ENCODE measurements around the gene CSNK1G3.

CSNK1G3 gene

DNA sequence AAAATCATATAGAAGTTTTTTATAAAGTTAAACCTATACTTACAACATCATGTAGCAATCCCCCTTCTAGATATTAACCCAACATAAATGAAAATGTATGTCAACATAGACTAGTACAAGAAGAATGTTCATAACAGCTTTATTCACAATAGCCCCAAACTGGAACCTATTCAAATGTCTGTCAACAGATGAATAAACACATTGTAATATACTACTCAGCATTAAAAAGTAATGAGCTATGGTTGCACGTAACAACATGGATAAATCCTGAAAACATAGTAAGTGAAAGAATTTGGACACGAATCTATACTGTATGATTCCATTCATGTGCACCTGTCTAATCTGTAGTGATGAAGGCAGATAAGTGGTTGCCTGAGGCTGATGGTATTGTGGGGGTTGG lies 73.9 kb downstream of the CSNK1G3 start:
- no peak overlapping the region for H3K27ac ChIP-seq (ENCODE audit: low read depth, low read length)
- H3K9ac ChIP-seq (ENCODE audit: low read length in 5 of 5), result no peak overlapping the region
- no peaks in the 10 kb centered on the region for H3K27me3 ChIP-seq (ENCODE audit: control insufficient read depth in 5 of 5, insufficient read depth in 4 of 5, low read length in 5 of 5)
- peaks cover 0 to 3% (median 0%) of the 10 kb centered on the region in 5 donors for H3K36me3 ChIP-seq (ENCODE audit: control insufficient read depth in 5 of 5, insufficient read depth in 5 of 5, low read length in 5 of 5)
- no peaks in the 10 kb centered on the region for H3K9me3 ChIP-seq (ENCODE audit: control insufficient read depth in 5 of 5, low read length in 5 of 5)
- H3K4me1 ChIP-seq (ENCODE audit: control insufficient read depth in 5 of 5, insufficient read depth in 5 of 5, low read length in 5 of 5), result peaks cover 0 to 5% (median 0%) of the 10 kb centered on the region in 5 donors
- no peak overlapping the region for H3K4me3 ChIP-seq (ENCODE audit: low read depth in 1 of 5, low read length in 5 of 5)

DNA sequence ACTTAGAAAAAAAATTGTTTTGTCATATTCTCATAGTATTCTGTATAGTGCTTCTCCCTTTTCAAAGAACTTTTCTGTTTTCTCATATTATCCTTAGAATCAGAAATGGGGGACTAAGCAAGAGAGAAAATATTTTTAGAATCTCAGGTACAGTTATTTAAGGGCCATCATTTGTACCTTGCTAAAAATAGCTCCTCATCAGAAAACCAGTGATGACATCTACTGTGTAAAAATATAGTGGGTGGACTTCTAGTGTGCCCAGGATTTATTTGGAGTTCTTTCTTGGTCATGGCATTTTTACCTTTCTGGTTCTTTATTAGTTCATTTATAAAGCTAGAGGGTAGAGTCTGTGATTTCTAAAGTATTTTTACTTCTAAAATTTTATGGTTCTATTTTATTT lies 82.5 kb downstream of the CSNK1G3 start:
- H3K9ac ChIP-seq (ENCODE audit: low read length in 5 of 5), result no peak overlapping the region
- H3K36me3 ChIP-seq (ENCODE audit: control insufficient read depth in 5 of 5, insufficient read depth in 5 of 5, low read length in 5 of 5), result peaks cover 8 to 39% (median 23%) of the 10 kb centered on the region in 5 donors
- H3K9me3 ChIP-seq (ENCODE audit: control insufficient read depth in 5 of 5, low read length in 5 of 5), result no peaks in the 10 kb centered on the region
- H3K4me3 ChIP-seq (ENCODE audit: low read depth in 1 of 5, low read length in 5 of 5), result no peak overlapping the region
- H3K27me3 ChIP-seq (ENCODE audit: control insufficient read depth in 5 of 5, insufficient read depth in 4 of 5, low read length in 5 of 5), result no peaks in the 10 kb centered on the region
- H3K27ac ChIP-seq (ENCODE audit: low read depth, low read length), result no peak overlapping the region
- no peaks in the 10 kb centered on the region for H3K4me1 ChIP-seq (ENCODE audit: control insufficient read depth in 5 of 5, insufficient read depth in 5 of 5, low read length in 5 of 5)

DNA sequence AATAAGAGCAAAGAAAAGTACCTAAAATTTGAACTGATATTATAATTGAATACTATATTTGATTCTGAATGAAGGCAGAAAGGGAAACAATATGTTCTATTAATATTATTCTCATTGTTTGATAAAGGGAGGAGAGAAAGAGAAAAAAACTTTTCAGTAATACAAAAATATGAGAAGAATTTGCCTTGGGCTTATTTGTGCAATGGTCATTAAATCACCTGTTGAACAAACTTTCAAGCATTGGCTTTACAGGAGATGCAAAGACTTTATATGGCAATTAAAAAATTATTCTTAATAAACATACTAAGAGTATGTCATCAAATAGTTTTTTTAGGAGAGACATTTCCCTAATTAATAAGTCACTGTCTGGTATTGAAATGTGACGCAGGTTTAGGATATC lies 85.0 kb downstream of the CSNK1G3 start:
- Histone ChIP-seq H3K9ac (ENCODE audit: low read length in 5 of 5) (no peak overlapping the region), H3K36me3 (ENCODE audit: control insufficient read depth in 5 of 5, insufficient read depth in 5 of 5, low read length in 5 of 5) (peaks cover 8 to 30% (median 18%) of the 10 kb centered on the region in 5 donors), H3K27me3 (ENCODE audit: control insufficient read depth in 5 of 5, insufficient read depth in 4 of 5, low read length in 5 of 5) (no peaks in the 10 kb centered on the region), H3K27ac (ENCODE audit: low read depth, low read length) (no peak overlapping the region), H3K9me3 (ENCODE audit: control insufficient read depth in 5 of 5, low read length in 5 of 5) (no peaks in the 10 kb centered on the region), H3K4me1 (ENCODE audit: control insufficient read depth in 5 of 5, insufficient read depth in 5 of 5, low read length in 5 of 5) (no peaks in the 10 kb centered on the region), H3K4me3 (ENCODE audit: low read depth in 1 of 5, low read length in 5 of 5) (no peak overlapping the region)

DNA sequence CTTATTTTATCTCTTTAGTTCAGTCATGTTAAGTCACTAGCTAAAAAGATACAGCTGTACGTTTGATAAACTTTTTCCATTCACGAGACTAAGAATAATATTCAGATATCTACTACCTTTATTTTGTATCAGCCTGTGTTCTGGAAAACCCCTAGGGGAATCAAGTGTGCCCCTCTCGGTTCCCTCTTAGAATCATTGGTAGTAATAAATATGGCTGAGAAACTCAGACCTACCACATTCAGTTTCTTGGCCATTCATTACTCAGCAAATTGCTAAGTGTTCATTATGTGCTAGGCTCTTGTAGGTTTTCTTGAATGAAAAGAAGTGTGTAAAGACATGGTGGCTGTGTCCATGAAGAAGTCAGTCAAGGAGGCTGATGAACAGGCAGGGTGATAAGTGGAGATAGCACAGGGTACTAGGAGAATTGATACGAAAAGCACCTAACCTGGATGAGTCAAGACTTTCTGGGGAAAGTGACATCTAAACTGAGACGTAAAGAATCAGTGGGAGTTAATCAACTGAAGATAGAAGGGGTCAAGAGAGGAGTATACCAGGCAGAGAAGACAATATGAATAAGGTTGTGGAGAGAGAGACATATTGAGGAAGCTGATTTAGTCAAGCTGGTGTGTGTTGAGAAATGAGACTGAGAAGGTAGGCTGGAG lies 86.2 kb downstream of the CSNK1G3 start:
- Histone ChIP-seq H3K4me1 (ENCODE audit: control insufficient read depth in 5 of 5, insufficient read depth in 5 of 5, low read length in 5 of 5) (no peaks in the 10 kb centered on the region), H3K4me3 (ENCODE audit: low read depth in 1 of 5, low read length in 5 of 5) (no peak overlapping the region), H3K36me3 (ENCODE audit: control insufficient read depth in 5 of 5, insufficient read depth in 5 of 5, low read length in 5 of 5) (peaks cover 5 to 32% (median 16%) of the 10 kb centered on the region in 5 donors), H3K9me3 (ENCODE audit: control insufficient read depth in 5 of 5, low read length in 5 of 5) (no peaks in the 10 kb centered on the region), H3K9ac (ENCODE audit: low read length in 5 of 5) (no peak overlapping the region), H3K27me3 (ENCODE audit: control insufficient read depth in 5 of 5, insufficient read depth in 4 of 5, low read length in 5 of 5) (no peaks in the 10 kb centered on the region), H3K27ac (ENCODE audit: low read depth, low read length) (no peak overlapping the region)

DNA sequence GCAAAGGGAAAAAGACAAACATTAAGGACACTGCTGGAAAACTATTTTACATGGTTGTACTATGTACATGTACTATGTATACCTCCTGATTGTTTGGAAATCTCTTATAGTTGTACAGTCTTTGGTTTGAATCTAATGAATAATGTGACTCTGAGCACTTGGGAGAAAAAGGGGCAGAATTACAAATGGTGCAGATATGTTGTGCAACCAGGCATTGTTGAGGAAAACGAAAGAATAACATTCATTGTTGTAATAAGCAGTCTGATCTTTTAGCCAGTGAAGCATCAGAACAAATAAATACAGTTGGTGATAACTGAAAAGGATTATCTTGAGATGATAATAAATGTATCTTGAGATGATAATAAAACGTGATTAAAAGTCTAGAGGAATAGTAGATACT lies 87.2 kb downstream of the CSNK1G3 start:
- H3K27ac ChIP-seq (ENCODE audit: low read depth, low read length), result no peak overlapping the region
- H3K27me3 ChIP-seq (ENCODE audit: control insufficient read depth in 5 of 5, insufficient read depth in 4 of 5, low read length in 5 of 5), result no peaks in the 10 kb centered on the region
- H3K9ac ChIP-seq (ENCODE audit: low read length in 5 of 5), result no peak overlapping the region
- H3K4me1 ChIP-seq (ENCODE audit: control insufficient read depth in 5 of 5, insufficient read depth in 5 of 5, low read length in 5 of 5), result no peaks in the 10 kb centered on the region
- no peaks in the 10 kb centered on the region for H3K9me3 ChIP-seq (ENCODE audit: control insufficient read depth in 5 of 5, low read length in 5 of 5)
- peaks cover 3 to 27% (median 12%) of the 10 kb centered on the region in 5 donors for H3K36me3 ChIP-seq (ENCODE audit: control insufficient read depth in 5 of 5, insufficient read depth in 5 of 5, low read length in 5 of 5)
- no peak overlapping the region for H3K4me3 ChIP-seq (ENCODE audit: low read depth in 1 of 5, low read length in 5 of 5)

DNA sequence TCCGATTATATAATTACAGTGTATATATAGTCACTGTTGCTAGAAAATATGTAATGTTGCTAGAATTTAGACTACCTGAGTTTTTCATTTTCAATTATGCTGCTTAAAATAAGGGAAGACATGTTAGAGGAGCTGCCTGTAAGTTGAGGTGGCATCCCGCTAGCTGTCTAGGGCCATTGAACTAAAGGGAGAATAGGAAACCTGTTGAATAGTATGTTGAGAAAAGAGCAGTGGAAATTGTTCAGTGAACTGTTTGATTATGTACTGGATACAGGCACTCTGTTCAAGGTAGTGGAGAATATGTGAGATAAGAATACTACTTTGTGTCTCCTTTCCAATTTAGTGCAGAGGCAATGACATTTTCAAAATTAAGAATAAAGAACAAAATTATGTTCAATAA lies 89.6 kb downstream of the CSNK1G3 start:
- Histone ChIP-seq H3K9me3 (ENCODE audit: control insufficient read depth in 5 of 5, low read length in 5 of 5) (no peaks in the 10 kb centered on the region), H3K4me3 (ENCODE audit: low read depth in 1 of 5, low read length in 5 of 5) (no peak overlapping the region), H3K9ac (ENCODE audit: low read length in 5 of 5) (no peak overlapping the region), H3K27me3 (ENCODE audit: control insufficient read depth in 5 of 5, insufficient read depth in 4 of 5, low read length in 5 of 5) (no peaks in the 10 kb centered on the region), H3K4me1 (ENCODE audit: control insufficient read depth in 5 of 5, insufficient read depth in 5 of 5, low read length in 5 of 5) (no peaks in the 10 kb centered on the region), H3K36me3 (ENCODE audit: control insufficient read depth in 5 of 5, insufficient read depth in 5 of 5, low read length in 5 of 5) (peaks cover 0 to 27% (median 6%) of the 10 kb centered on the region in 5 donors), H3K27ac (ENCODE audit: low read depth, low read length) (no peak overlapping the region)

DNA sequence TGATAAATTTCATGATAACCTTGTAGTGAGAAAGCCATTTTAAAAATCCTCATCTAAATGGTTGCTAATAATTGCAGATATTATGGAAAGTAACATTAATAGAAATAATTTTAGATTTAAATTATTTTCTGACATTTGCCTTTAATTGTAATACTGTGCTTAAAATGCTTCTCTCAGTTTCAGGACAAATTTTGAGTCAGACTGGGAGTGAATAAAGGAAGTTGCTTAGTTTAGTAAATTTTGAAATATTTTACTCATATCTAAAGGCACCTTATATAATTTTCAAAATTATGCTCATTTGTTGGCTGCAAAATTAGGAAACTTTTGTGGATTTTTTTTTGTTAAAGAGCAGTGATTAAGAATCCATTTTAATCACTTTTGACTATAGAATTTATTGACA lies 93.8 kb downstream of the CSNK1G3 start:
- Histone ChIP-seq H3K9me3 (ENCODE audit: control insufficient read depth in 5 of 5, low read length in 5 of 5) (no peaks in the 10 kb centered on the region), H3K4me3 (ENCODE audit: low read depth in 1 of 5, low read length in 5 of 5) (no peak overlapping the region), H3K27ac (ENCODE audit: low read depth, low read length) (no peak overlapping the region), H3K9ac (ENCODE audit: low read length in 5 of 5) (no peak overlapping the region), H3K4me1 (ENCODE audit: control insufficient read depth in 5 of 5, insufficient read depth in 5 of 5, low read length in 5 of 5) (peaks cover 0 to 5% (median 0%) of the 10 kb centered on the region in 5 donors), H3K27me3 (ENCODE audit: control insufficient read depth in 5 of 5, insufficient read depth in 4 of 5, low read length in 5 of 5) (no peaks in the 10 kb centered on the region), H3K36me3 (ENCODE audit: control insufficient read depth in 5 of 5, insufficient read depth in 5 of 5, low read length in 5 of 5) (peaks cover 0 to 19% (median 5%) of the 10 kb centered on the region in 5 donors)

DNA sequence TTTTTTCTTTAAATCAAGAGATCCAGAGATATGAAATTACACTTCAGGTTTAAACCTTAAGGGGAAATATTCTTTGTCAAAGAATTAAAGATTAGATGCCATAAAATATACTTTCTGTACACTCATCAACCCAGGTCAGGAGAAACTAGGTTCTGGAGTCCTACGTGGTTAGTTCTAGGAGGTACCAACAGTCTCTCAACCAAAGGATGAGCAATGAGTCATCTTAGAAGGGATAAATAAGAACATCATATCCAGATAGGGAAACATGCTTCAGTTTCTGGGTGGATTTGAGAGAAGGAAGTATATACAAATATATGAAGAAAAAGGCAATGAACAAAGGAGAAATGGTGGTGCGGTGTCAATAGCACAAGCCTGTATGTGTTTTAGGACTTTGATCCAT lies 98.2 kb downstream of the CSNK1G3 start:
- peaks cover 9 to 25% (median 11%) of the 10 kb centered on the region in 5 donors for H3K36me3 ChIP-seq (ENCODE audit: control insufficient read depth in 5 of 5, insufficient read depth in 5 of 5, low read length in 5 of 5)
- H3K27ac ChIP-seq (ENCODE audit: low read depth, low read length), result no peak overlapping the region
- H3K4me1 ChIP-seq (ENCODE audit: control insufficient read depth in 5 of 5, insufficient read depth in 5 of 5, low read length in 5 of 5), result peaks cover 0 to 5% (median 0%) of the 10 kb centered on the region in 5 donors
- H3K27me3 ChIP-seq (ENCODE audit: control insufficient read depth in 5 of 5, insufficient read depth in 4 of 5, low read length in 5 of 5), result no peaks in the 10 kb centered on the region
- no peaks in the 10 kb centered on the region for H3K9me3 ChIP-seq (ENCODE audit: control insufficient read depth in 5 of 5, low read length in 5 of 5)
- H3K4me3 ChIP-seq (ENCODE audit: low read depth in 1 of 5, low read length in 5 of 5), result no peak overlapping the region
- no peak overlapping the region for H3K9ac ChIP-seq (ENCODE audit: low read length in 5 of 5)

DNA sequence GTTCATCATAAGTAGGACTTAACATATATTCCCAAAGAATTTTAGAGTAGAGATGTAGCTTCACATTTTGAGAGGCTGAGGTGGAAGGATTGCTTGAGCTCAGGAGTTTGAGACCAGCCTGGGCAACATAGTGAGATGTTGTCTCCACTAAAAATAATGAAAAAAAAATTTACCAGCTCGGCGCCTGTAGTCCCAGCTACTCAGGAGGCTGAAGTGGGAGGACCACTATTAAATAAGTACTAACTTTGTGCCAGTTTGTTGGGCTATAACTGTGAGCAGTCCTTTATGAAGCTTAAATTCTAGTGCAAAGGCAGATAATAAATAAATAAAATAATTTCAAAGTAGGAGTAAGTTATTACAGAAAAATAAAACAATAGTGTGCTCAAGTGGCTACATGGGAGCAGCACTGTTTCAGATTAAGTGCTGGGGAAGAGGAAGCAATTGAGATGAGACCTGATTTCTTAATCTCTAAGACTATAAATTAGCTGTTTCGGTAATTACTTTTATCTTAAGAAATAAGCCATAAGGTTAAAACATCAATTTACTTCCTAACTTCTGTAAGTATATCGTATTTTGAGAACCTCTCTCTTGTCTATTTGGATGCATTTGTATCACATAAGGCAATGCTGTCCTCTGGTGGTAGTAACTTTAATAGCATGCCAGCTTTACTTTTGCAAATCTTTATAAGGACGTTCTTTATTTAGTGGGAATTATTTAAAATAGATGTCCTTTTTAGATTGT lies 98.9 kb downstream of the CSNK1G3 start:
- Histone ChIP-seq H3K4me1 (ENCODE audit: control insufficient read depth in 5 of 5, insufficient read depth in 5 of 5, low read length in 5 of 5) (peaks cover 0 to 5% (median 0%) of the 10 kb centered on the region in 5 donors), H3K36me3 (ENCODE audit: control insufficient read depth in 5 of 5, insufficient read depth in 5 of 5, low read length in 5 of 5) (peaks cover 13 to 23% (median 14%) of the 10 kb centered on the region in 5 donors), H3K27ac (ENCODE audit: low read depth, low read length) (no peak overlapping the region), H3K4me3 (ENCODE audit: low read depth in 1 of 5, low read length in 5 of 5) (no peak overlapping the region), H3K9me3 (ENCODE audit: control insufficient read depth in 5 of 5, low read length in 5 of 5) (no peaks in the 10 kb centered on the region), H3K9ac (ENCODE audit: low read length in 5 of 5) (no peak overlapping the region), H3K27me3 (ENCODE audit: control insufficient read depth in 5 of 5, insufficient read depth in 4 of 5, low read length in 5 of 5) (no peaks in the 10 kb centered on the region)

DNA sequence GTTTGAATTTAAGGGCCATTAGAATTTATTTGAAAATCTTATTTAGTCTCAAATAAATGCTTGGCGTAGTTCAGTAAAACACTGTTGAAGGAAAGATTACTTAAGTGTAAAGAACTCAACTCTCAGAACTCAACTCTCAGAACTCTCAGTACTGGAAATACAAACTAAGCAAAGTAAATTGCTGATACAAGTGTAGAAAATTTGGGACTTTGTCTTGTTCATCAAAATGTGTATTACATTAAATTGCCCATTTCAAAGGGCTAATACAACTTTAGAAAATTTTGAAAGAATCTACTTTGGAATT lies 99.4 kb downstream of the CSNK1G3 start:
- Histone ChIP-seq H3K27me3 (ENCODE audit: control insufficient read depth in 5 of 5, insufficient read depth in 4 of 5, low read length in 5 of 5) (no peaks in the 10 kb centered on the region), H3K9me3 (ENCODE audit: control insufficient read depth in 5 of 5, low read length in 5 of 5) (no peaks in the 10 kb centered on the region), H3K4me3 (ENCODE audit: low read depth in 1 of 5, low read length in 5 of 5) (no peak overlapping the region), H3K4me1 (ENCODE audit: control insufficient read depth in 5 of 5, insufficient read depth in 5 of 5, low read length in 5 of 5) (peaks cover 0 to 5% (median 0%) of the 10 kb centered on the region in 5 donors), H3K36me3 (ENCODE audit: control insufficient read depth in 5 of 5, insufficient read depth in 5 of 5, low read length in 5 of 5) (peaks cover 13 to 23% (median 14%) of the 10 kb centered on the region in 5 donors), H3K27ac (ENCODE audit: low read depth, low read length) (no peak overlapping the region), H3K9ac (ENCODE audit: low read length in 5 of 5) (no peak overlapping the region)

Measured in subcutaneous abdominal adipose tissue (tissue), 5 donors.